Right lung (tissue), 5 donors: ENCODE measurements around the gene PLA2G4B. TPM values are rescaled to one million over a fixed set of nuclear protein-coding genes. Genes with fewer than 3 reads are reported as not detected.

Experiments used
- DNase-seq, 2 donors: peaks; one replicate each; pipeline ENCODE4 v3.0.0-alpha.2; 2013
- polyA plus RNA-seq, 5 donors: library from polyadenylated mRNA; unstranded; fragments of 120-200 nt; gene quantifications; one replicate each; pipeline versions ENCODE4 v1.2.1 to v1.2.3, GENCODE V29; 2013; ENCODE audit warnings: inconsistent platforms in 1 of 5, low replicate concordance in 1 of 5; ENCODE audit not compliant: insufficient read length in 5 of 5, insufficient read depth in 1 of 5

PLA2G4B gene
- polyA plus RNA-seq, 5 donors, result 9.7 to 19.2 (median 12.7) TPM

DNA sequence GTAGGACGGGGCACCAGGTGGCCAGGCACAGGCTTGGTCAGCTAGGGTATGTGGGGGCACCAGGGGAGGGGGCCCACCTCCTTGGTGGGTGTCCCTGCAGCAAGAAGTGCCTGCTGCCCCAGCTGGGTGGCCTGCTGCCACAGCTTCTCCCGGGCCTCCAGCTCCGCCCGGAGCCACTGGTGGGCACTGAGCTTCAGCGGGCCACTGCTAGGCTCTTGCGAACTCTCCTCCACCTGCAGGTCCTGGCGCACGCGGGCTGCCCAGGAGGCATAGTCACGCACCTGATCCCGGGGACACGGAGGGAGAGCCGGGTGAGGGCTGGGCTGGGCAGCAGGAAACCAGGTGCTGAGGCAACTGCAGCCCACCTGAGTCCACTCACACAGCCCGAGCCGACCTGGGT lies 29.7 kb downstream of the PLA2G4B start:
- DNase-seq, result no peak

DNA sequence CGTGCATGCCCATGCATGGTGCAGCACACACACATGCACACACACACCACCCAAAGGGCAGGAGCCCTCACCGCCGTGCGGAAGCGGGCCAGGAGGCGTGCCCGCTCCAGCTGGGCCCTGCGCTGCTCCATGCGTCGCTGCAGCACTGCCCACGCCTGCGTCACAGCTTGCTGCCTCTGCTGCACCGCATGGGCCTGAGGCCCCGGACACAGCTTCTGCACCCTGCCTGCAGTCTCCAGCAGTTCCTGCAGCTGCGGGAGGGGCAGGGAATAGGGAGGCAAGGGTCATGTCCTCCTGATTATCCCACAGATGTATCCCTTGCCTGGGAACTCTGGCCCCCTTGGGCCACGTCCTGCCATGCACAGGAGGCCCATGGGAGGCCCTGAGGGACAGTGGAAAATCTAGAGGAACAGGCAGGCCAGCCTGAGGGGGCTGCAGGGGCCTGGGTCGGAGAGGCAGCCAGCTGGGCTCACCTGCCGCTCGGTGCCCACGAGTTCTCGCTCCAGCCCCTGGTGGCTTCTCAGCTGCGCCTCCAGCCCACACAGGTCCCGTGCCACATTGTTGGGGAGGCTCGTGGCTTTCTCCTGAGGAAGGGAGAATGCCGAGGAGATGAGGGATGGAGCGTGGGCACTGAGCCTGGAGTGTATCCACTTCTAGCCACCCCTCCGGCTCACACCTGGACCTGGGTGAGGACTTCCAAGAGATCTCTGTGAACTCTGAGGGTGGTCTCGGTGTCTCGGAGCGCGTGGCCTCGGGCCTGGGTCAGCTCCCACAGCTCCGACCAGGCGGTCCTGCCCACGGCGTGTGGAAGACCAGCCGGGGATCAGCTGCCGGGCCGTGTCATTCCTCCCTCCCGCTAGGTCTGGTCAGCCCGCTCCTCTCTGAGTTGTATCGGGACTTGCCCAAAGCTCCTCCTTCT lies 31.4 kb downstream of the PLA2G4B start:
- no peak for DNase-seq

DNA sequence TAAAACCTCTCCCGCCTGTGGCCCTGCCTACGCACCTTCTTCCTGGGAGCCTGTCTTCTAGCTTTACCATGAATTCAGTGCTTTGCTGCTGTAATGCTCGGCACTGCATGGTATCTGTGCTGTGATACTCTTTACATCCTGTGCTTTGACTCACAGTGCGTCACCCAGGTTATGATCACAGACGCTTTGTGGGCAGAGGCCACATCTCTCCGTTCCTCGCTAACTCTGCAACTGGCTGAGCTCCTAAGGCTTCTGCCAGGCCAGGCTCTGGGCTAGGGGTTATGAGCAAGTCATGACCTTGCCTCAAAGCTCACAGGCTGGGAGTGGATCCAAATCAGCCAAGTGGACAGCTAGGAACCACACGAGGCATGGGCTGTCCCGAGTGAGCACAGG lies 32.0 kb downstream of the PLA2G4B start:
- no peak for DNase-seq

DNA sequence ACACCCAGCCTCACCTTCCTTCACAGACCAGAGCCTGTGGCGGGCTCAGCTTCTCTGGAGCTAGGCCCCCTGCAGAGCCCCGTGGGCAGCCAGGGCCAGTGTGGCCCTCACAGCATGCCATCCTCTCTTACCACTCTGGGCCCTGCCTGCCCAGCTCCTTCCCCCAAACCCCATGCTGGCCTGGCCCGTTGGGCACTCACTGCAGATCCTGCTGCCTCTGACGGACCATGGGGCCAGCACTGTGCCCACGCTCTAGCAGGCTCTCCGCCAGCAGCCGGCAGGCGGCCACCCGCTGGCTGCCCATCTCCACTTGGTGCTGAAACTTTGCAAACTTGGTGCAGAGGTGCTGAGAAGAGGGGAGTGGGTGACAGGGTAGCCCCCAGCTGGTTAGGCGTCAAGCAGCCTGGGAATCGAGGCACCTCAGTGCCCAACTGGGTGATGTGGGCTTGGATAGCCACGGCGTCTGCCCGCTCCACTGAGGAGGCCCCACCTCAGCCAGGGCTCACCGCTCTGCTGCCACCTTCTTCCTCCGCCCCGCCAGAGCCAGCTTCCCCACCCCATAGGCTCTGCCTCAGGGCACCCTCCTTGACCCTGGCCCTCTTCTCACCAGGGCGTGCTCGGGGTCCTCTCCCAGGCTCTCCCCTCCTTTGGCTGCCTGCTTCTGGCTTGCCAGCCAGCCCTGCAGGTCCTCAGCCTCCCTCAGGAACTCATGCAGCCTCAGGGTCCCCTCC lies 32.7 kb downstream of the PLA2G4B start:
- no peak for DNase-seq

DNA sequence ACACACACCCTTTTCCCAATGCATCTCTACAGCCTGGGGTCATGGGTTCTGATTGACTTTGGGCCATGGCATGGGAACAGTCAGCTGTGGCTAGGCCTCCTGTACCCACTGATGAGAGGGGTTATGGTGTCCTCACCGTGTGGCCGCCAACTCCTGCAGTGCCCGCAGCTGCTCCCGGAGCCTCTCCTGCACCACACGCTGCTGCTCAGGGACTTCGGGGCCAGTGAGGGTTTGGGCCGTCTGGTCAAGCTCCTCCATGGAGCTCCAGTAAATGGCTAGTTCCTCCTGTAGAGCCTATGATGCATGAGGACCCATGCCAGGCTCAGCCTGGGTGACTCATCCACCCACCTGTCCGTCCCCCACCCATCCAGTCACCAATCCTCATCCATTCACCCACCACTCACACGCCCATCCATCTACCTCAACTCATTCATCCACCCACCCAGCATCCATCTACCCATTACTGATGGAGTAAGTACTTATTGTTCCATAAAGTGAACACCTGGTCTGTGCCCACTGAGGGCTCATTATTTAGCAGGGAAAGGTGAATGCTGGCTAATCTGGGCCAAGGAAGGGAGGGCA lies 33.6 kb downstream of the PLA2G4B start:
- no peak for DNase-seq

DNA sequence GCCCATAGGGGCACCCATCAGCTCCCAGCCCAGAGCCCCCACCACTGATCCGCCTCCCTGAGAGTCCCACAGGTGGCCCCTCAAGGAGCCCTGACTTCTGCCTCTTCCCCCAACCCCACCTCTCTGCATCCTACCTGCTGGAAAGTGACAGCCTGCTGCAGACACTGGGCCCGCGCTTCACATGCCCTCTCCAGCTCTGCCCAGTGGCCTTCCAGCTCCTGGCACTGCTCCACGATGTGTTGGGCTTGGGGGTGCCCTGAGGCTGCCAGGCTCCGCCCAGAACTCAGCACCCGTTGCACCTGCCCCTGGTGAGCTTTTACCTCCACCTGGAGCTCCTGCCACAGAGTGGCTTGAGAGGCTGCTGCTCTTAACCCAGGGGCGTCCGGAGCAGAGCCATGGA lies 35.1 kb downstream of the PLA2G4B start:
- DNase-seq, result no peak

DNA sequence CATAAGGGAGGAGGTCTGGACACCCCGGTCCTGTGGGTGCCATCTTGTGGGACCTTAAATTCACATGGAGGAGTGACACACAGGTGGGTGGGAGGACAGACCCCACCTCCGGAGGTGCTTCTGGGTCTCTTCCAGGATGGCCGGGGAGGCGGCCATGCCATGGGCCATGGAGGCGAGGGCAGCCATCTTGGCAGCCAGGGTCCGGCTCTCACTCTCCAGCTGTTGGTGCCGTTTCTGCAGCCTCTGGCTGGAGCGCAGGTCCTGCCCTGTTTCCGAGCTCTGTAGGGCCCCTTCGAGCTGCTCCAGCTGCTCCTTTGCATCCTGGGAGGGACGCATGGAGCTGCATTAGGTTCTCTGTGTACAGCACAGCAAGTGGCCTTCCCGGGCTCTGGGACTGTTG lies 36.1 kb downstream of the PLA2G4B start:
- no peak for DNase-seq

DNA sequence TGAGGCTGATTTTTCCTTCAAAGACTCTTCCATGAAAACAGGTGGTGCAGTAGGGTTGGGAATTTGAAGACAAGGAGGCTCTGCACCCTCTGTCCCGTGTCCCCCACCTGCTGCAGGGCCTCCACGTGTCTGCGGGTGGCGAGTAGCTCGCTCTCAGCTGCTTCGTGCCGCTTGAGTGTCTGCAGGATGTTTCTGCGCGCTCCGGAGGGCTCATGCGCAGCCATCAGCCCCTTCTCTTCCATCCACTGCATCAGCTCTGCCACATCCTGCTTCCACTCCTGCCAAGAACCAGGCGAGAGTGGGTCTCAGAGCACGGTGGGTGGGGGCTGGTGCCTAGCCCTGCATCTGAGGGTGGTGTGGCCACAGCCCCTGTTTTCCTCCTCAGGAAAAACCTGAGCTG lies 37.4 kb downstream of the PLA2G4B start:
- DNase-seq, result no peak

DNA sequence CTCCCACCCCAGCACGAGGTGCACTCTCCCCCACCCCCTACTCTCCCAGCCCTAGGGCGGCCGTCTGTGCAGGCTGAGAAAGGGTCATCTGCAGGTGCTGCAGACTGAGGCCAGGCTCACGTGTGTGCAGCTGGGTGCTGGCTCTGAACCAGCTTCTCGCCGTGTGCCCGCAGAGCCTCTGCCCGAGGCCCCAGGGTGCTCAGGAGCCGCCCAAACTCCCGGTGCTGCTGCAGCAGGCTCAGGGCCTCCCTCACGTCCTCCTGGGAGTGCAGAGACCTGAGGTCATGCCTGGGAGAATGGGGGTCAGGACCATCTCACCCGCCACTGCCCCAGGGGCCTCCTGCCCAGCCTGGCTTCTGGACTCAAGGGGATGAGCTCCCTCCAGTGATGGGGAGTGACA lies 38.0 kb downstream of the PLA2G4B start:
- DNase-seq, result no peak

DNA sequence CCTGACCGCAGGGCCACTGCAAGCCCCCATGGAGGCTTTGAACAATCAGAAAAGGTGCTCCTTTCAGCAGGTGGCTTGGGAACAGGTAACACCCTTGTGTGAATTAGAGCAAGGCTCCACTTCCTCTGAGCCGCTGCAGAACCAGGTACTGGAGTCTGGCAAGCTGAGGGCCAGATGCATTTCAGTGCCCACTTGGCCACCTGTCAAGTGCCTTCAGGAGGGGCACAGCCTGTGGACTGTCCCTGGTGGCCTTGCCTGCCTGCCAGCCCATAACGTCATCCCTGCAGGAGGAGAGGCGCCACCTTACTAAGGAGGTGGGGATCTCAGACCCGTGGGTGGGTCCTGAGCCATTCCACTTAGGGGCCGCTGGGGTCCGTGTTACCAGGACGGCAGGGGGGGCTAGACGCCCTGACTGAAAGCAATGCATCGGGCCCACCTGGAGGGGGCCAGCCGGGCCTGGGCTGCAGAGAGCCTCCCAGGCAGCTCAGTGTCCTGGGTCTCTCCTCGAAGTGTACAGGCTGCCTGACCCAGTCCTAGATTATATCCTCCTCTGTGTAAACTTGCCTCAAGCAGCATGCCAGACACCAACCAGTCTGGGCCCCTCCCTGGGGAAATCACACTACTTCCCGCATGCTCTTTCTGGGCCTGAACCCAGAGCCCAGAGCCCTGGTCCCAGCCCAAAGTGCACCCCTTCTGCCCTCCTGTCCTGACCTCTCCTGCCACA lies 39.1 kb downstream of the PLA2G4B start:
- DNase-seq, result no peak

DNA sequence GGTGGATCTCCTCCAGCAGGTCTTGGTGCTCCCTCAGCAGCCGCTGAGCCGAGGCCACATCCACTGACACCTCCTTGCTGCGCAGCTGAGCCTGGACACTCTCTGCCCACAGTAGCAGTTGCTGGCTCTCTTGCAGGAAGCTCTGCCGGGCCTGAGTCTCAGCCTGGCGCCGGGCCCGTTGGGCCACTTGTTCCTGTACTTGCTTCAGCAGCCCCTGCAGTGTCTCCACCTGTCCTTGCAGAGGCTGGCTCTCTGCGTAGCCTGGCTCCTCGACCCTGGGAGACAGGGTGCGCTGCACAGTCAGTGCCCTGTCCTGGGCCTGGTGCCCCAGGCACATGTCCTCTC lies 39.7 kb downstream of the PLA2G4B start:
- DNase-seq, result no peak

DNA sequence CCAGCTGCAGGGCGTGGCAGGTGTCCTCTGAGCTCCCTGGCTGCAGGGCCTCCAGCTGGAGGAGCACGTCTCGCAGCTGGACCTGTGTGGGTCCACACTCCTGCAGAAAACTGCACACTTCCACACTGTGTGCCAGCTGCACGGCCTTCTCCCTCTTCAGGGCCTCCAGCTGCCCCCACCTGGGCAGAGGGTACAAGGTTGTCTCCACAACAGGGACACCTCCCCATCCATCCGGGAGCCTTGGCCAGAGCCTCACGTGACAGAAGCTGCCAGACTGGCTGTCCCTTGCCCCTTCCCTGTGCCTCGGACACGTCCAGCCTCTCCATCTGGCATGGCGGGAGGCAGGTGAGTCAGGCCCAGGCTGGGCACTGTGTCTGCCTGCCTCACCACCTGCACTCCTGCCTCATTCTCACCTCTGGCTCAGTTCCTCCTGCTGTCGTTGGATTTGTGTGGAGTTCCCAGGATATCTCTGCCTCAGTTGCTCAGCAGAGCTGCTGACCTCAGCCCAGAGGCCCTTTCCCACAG lies 40.7 kb downstream of the PLA2G4B start:
- no peak for DNase-seq

DNA sequence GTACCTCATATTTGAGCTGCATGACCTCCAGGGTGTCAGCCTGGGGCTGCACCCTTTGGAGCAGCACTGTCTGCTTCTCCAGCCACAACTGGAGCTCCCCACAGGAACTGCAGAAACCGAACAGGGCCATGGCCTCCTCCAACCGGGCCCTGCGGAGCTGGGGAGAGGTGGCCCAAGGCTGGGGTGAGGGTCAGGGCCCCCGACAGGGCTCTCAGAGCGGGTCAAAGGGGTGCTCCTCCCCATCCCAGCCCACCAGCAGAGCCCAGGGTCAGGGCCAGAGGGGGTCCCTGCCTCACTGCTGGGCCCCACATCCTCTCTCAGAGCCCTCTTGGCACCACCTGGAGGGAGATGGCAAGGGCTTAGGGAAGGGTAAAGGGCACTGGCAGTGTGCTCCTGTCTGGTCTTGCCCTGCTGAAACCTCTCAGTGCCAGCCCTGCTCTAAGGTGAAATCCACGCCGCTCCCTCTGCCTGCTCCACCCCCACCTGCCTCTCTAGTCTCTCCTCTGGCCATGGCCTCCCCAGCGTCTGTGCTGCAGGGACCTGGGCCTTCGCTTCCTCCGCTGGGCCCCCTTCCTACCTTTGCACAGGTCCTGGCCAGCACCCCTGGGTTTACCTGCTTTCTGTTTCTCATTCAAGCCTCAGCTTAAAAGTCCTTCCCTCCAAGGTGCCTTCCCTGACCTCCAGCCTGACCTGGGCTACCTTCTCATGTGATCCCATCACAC lies 41.7 kb downstream of the PLA2G4B start:
- DNase-seq, result no peak

DNA sequence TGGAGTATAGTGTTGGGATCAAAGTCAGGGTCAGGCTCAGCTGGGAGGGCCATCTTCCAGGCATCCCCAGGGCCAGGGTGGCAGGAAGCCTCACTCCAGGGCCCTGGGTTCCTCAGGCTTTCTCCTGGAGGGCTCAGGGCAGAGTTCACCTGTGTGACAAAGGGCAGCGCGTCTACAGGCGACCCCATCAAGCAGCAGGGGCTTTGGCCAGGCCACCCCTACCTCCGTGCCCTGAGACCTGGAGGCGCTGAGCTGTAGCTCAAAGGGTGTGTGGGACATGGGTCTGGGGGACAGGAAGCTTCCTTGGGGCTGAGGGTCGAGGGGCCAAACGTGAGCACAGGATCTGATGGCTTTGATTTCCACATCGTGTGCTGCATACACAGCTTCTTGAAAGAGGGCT lies 42.4 kb downstream of the PLA2G4B start:
- DNase-seq, result no peak

DNA sequence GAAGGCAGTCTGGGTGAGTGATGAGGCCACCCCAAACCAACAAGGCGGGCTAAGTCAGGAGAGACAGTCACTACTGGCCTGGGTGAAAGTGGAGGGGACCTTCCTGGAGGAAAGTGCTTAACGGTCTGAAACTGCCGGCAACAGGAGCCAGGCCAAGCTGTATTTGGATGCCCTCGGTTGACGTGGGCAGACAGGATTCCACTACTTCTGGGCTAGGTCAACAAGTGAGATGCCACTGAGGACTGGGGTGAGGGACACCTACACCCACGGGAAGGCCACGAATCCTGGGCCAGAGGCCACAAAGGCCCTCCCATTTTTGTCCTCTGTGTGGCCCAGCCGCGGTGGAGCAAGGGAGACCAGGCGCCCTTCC lies 42.9 kb downstream of the PLA2G4B start:
- DNase-seq, result no peak

DNA sequence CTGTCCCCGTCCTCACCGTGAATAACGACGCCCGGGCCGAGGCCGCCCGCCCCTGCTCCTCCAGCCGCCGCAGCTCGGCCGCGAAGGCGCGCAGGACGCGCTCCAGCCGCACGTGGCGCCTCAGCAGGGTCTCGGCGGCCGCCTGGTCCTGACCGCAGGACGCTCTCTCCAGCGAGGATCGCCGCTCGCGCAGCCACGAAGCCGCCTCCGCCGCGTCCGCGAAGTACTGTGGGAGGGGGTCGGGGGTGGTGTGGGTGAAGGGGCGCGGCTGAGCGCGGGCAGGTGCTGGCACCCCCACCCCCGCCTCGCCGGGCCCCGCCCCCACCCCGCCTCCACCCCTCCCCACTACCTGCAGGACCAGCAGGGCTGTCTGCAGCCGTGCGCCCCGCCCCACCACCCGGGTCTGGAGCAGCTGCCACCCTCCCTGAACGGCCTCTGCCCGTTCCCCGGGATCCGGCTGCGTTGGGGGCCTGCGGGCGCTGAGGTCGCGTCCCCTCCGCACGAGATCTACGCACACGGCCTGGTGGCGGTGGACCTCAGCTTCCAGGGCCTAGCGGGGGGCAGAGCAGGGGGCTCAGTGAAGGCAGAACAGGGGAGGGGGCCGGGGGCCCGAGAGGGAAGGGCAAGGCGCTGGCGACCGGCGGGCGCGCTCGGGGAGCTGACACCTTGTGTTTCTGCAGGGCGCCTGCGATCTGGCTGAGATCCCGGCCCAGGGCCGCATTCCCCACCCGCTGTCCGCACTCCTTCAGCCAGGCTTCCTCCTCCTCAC lies 43.5 kb downstream of the PLA2G4B start:
- DNase-seq, result no peak

DNA sequence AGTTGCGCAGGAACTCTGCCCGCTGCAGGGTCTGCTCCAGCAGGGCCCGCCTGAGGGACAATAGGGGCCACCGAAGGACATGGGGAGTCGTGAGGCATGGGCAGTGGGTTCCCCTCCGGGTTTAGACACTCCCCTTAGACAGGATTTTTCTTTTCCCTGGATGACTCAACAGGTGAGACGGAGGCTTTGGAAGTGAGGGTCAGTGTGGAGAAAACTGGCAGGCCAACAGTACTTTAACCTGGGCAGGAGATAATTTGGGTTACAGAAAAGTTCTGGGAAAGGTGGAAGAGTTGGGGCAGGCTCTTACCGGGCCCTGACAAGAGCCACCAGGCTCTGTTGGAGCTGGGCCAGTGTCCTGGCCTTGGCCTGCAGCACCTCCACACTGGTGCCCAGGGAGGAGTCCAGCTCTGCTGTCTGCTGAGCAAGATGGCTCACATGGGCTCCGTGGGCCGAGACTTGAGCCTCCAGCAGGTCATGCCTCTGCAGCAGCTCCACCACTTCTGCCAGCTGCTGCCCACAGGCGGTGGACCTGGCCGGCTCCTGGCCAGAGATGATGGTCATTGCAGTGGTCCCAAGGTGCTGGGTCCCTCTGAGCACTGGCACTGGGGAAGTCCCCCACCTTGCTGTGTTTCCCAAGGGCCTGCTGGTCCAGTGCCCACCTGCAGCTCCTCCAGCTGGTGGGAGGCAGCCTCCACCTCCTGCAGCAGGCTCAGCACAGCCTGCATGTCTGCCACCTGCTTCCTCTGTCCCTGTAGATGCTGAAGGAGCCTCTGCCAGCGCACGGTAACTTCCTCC lies 44.2 kb downstream of the PLA2G4B start:
- no peak for DNase-seq

DNA sequence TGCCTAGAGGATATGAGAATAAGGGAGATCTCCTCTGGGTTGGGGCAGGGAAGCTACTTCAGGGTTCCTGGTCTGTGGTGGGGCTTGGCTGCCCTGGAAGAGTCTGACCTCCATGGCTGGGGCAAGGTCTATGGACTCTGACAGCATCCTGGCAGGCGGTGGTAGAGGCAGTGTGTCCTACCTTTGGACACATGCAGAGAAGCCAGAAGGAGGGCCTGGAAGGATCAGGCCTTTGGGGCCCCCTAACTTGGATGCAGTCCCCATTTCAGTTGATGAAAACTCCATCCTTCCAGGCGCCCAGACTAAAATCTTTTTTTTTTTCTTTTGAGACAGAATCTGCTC lies 44.8 kb downstream of the PLA2G4B start:
- DNase-seq, result no peak

DNA sequence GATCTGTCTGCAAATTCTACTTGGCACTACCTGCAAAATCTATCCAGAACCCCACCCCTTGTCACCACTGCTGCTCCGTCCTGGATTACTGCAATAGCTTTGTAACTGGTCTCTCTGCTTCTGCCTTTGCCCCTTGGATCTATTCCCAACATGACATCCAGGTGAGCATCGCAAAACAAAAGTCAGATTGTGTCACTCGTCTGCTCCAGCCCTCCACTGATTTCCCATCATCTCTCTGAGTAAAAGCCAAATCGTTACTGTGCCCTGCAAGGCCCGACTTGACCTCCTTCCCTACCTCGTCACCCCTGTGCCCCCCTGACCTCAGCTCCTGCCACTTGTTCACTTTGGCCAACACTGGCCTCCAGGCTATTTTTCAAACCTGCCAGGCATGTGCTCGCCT lies 45.8 kb downstream of the PLA2G4B start:
- no peak for DNase-seq

DNA sequence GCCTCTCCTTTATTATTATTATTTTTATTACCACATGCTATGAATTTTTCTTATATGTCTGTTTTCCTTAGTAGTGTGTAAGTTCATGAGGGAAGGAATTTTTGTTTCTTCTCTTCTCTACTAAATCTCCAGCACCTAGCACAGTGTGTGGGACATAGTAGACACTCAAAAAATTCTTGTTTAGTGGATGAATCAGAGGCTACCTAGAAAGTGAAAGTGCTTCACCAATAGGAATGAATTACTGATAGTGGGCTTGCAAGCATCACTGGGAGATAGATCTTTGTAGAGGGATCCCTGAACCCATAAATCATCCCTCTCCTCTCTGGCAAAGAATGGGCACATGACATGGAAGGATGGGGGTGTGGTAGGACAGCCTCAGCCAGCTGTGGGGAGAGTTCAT lies 46.7 kb downstream of the PLA2G4B start:
- DNase-seq, result no peak
